GM12878 (cell line): Measurements from ENCODE around the gene NEK10. TPM values are rescaled to one million over a fixed set of nuclear protein-coding genes. Genes with fewer than 3 reads are reported as not detected.

Experiments
- ATAC-seq: fragments of 200-7000 bp; cut with Tn5 transposase; 3 replicates; pipeline ENCODE4 v1.9.1; 2020; ENCODE audit warnings: mild to moderate bottlenecking, moderate library complexity
- BruUV-seq: library from RNA; stranded (reverse); fragments of 400-500 nt; replicated peaks from 2 replicates; lab custom pipeline; 2021; lab: Mats Ljungman, UMichigan
- CTCF ChIA-PET: fragments of 300-600 bp; sonication (Branson Sonifier 250); formaldehyde crosslinking; extraction: SDS; loops from one replicate; lab custom pipeline; 2021; ENCODE audit warnings: inconsistent platforms; lab: Yijun Ruan, JAX
- POLR2A ChIA-PET: fragments of 350-600 bp; formaldehyde crosslinking; extraction: SDS; loops from one replicate; lab custom pipeline; 2021; ENCODE audit warnings: inconsistent platforms; lab: Charles Lee
- RAD21 ChIA-PET: fragments of 300-600 bp; sonication (Branson Sonifier 250); formaldehyde crosslinking; loops from one replicate; lab custom pipeline; 2023; ENCODE audit warnings: antibody characterized with exemption; ENCODE audit not compliant: unreplicated experiment; lab: Charles Lee
- SMC1A ChIA-PET: fragments of 300-600 bp; sonication (Branson Sonifier 250); formaldehyde crosslinking; loops from one replicate; lab custom pipeline; 2023; ENCODE audit not compliant: unreplicated experiment, uncharacterized antibody; lab: Charles Lee
- DNase-seq: peaks from one replicate; pipeline ENCODE4 v3.0.0-alpha.2; 2011; ENCODE audit warnings: low read depth, low spot score
- FAIRE-seq: peaks from 3 replicates; lab custom pipeline; 2011; peaks lifted over from hg19 to GRCh38; lab: Jason Lieb, UNC
- H2AFZ ChIP-seq: 2 replicates; pipeline ENCODE4 v1.6.0; 2011; ENCODE audit warnings: low read depth, low read length, control low read depth; ENCODE audit not compliant: control insufficient read depth
- H3K27ac ChIP-seq: 2 replicates; pipeline ENCODE4 v1.5.1; 2011; ENCODE audit warnings: control low read depth; ENCODE audit not compliant: control insufficient read depth, insufficient read depth
- H3K27me3 ChIP-seq, 2 experiments: replicated peaks in 1 of 2; 2 replicates each; pipeline versions ENCODE4 v1.6.0 to v1.6.1; 2011; ENCODE audit warnings: low read length in 1 of 2; ENCODE audit not compliant: control insufficient read depth in 2 of 2, insufficient read depth in 2 of 2
- H3K36me3 ChIP-seq, 2 experiments: 2 replicates each; pipeline ENCODE4 v1.5.1; 2011; ENCODE audit warnings: low read length in 1 of 2; ENCODE audit not compliant: control insufficient read depth in 2 of 2, insufficient read depth in 2 of 2
- H3K4me1 ChIP-seq: 2 replicates; pipeline ENCODE4 v1.6.1; 2011; ENCODE audit warnings: mild to moderate bottlenecking, low read length, moderate library complexity, mixed read lengths; ENCODE audit not compliant: control insufficient read depth, insufficient read depth
- H3K4me2 ChIP-seq: 2 replicates; pipeline ENCODE4 v1.6.0; 2011; ENCODE audit warnings: control low read depth; ENCODE audit not compliant: control insufficient read depth, insufficient read depth
- H3K4me3 ChIP-seq: fragments of 200-600 bp; sonication (generic); 2 replicates; pipeline ENCODE4 v1.5.1; 2016
- H3K79me2 ChIP-seq: 2 replicates; pipeline ENCODE4 v1.6.0; 2011; ENCODE audit warnings: low read length; ENCODE audit not compliant: control insufficient read depth, insufficient read depth
- H3K9ac ChIP-seq: 2 replicates; pipeline ENCODE4 v1.8.0; 2011; ENCODE audit warnings: low read length, control low read depth, mixed read lengths; ENCODE audit not compliant: control insufficient read depth, insufficient read depth
- H3K9me3 ChIP-seq: replicated peaks from 3 replicates; pipeline ENCODE4 v1.5.1; 2011; ENCODE audit warnings: mild to moderate bottlenecking, low read length; ENCODE audit not compliant: control insufficient read depth, insufficient read depth
- H4K20me1 ChIP-seq: 2 replicates; pipeline ENCODE4 v1.6.0; 2011; ENCODE audit not compliant: control insufficient read depth, insufficient read depth
- ASH2L ChIP-seq: fragments of 300-600, 200-600 bp; sonication (generic); IDR thresholded peaks from 2 replicates; pipeline ENCODE4 v1.6.1; 2017; ENCODE audit warnings: low read depth, mild to moderate bottlenecking, borderline replicate concordance
- ATF7 ChIP-seq: fragments of 450-650 bp; IDR thresholded peaks from 2 replicates; pipeline ENCODE4 v1.6.1; 2016; ENCODE audit warnings: low read depth, mild to moderate bottlenecking
- CREB1 ChIP-seq: IDR thresholded peaks from 2 replicates; pipeline ENCODE4 v1.6.1; 2012; ENCODE audit warnings: low read depth, mild to moderate bottlenecking, inconsistent platforms
- EED ChIP-seq: sonication (generic); IDR thresholded peaks from 2 replicates; pipeline ENCODE4 v1.6.1; 2016; ENCODE audit warnings: antibody characterized with exemption, low read depth
- ETV6 ChIP-seq, 2 experiments: fragments of 450-650 bp in 1 of 2; IDR thresholded peaks in 1 of 2; conservative IDR thresholded peaks in 1 of 2; 2 replicates each; pipeline ENCODE4 v1.6.1; 2014; ENCODE audit warnings: antibody characterized with exemption in 1 of 2, borderline replicate concordance in 1 of 2, low read depth in 1 of 2, mild to moderate bottlenecking in 1 of 2, moderate library complexity in 1 of 2
- HDAC6 ChIP-seq: fragments of 200-600 bp; sonication (generic); IDR thresholded peaks from one replicate; pipeline ENCODE4 v1.8.0; 2017; ENCODE audit warnings: antibody characterized with exemption; ENCODE audit not compliant: unreplicated experiment
- KAT2A ChIP-seq: conservative IDR thresholded peaks from 2 replicates; pipeline ENCODE4 v1.6.1; 2011; ENCODE audit warnings: low read depth, low read length; ENCODE audit not compliant: control insufficient read depth
- NRF1 ChIP-seq: conservative IDR thresholded peaks from 2 replicates; pipeline ENCODE4 v1.6.1; 2011; ENCODE audit warnings: mild to moderate bottlenecking, low read depth, low read length, improper control_type of control experiment
- PML ChIP-seq: IDR thresholded peaks from 2 replicates; pipeline ENCODE4 v1.6.1; 2012; ENCODE audit warnings: low read length, inconsistent platforms
- POLR2AphosphoS2 ChIP-seq: IDR thresholded peaks from 2 replicates; pipeline ENCODE4 v1.6.1; 2011; ENCODE audit warnings: low read depth, mild to moderate bottlenecking, low read length, improper control_type of control experiment, moderate library complexity
- RUNX3 ChIP-seq: IDR thresholded peaks from 2 replicates; pipeline ENCODE4 v1.6.1; 2012; ENCODE audit warnings: low read length, inconsistent platforms
- SMAD1 ChIP-seq: fragments of 450-650 bp; IDR thresholded peaks from 2 replicates; pipeline ENCODE4 v1.6.1; 2018; ENCODE audit warnings: mild to moderate bottlenecking, low read depth; ENCODE audit not compliant: partially characterized antibody
- TAF1 ChIP-seq: IDR thresholded peaks from 2 replicates; pipeline ENCODE4 v1.6.1; 2011; ENCODE audit warnings: mild to moderate bottlenecking, low read depth, low read length, borderline replicate concordance
- USF2 ChIP-seq: IDR thresholded peaks from 2 replicates; pipeline ENCODE4 v1.6.1; 2011; ENCODE audit warnings: low read depth, low read length, improper control_type of control experiment, borderline replicate concordance
- YBX1 ChIP-seq: fragments of 450-650 bp; IDR thresholded peaks from 2 replicates; pipeline ENCODE4 v1.6.1; 2016; ENCODE audit warnings: antibody characterized with exemption
- ZNF24 ChIP-seq: fragments of 450-650 bp; IDR thresholded peaks from 2 replicates; pipeline ENCODE4 v1.6.1; 2017; ENCODE audit warnings: antibody characterized with exemption, mild to moderate bottlenecking
- WGBS: methylation state at CpG from one replicate; pipeline ENCODE4 v1.1.6; 2016; ENCODE audit warnings: low lambda C conversion rate; ENCODE audit not compliant: insufficient replicate concordance, insufficient coverage; ENCODE audit errors: missing lambda C conversion rate; 5-methylcytosine and 5-hydroxymethylcytosine counted together
- in situ Hi-C: fragments of 300-500 bp; cut with MboI; formaldehyde crosslinking; loops from 9 replicates; pipeline ENCODE4 v1.14.3; 2018; ENCODE audit warnings: mixed read lengths
- intact Hi-C: fragments of 100-400 bp; cut with micrococcal nuclease; formaldehyde crosslinking; loops from one replicate; pipeline ENCODE4 v1.14.2; 2022; ENCODE audit not compliant: unreplicated experiment
- polyA plus RNA-seq, 11 experiments: library from polyadenylated mRNA; depleted of rRNA in 4 of 11; unstranded in 6 of 11; stranded (reverse) in 5 of 11; fragments of >200 nt; fragmentation: Nextera tagmentation in 4 of 11; fragmentation: Illumina TruSeq in 1 of 11; extraction: Ambion mirVana in 4 of 11; extraction: Trizol in 1 of 11; gene quantifications; 1 replicate in 1 of 11; 2 replicates in 10 of 11; pipeline versions ENCODE4 v1.2.1 to v1.2.3, GENCODE V29; 2011 to 2016; ENCODE audit warnings: inconsistent platforms in 2 of 11, missing spikeins in 2 of 11, low read depth in 1 of 11
- total RNA-seq, 4 experiments: library from RNA; depleted of rRNA in 3 of 4; stranded (reverse); fragments of >200 nt in 3 of 4; fragmentation: Illumina TruSeq in 1 of 4; extraction: Trizol in 1 of 4; gene quantifications; 2 replicates each; pipeline versions ENCODE4 v1.2.1 to v1.2.3, GENCODE V29; 2013 to 2021
- TF ChIP-seq, protein P1 (sequence below): IDR thresholded peaks from 2 replicates; pipeline ENCODE4 v1.6.1; 2011; ENCODE audit warnings: borderline replicate concordance, low read depth, mild to moderate bottlenecking, moderate library complexity, mixed read lengths, low read length; ENCODE audit not compliant: insufficient read depth; ENCODE audit errors: extremely low read length
- TF ChIP-seq, protein P2 (sequence below): fragments of 450-650 bp; IDR thresholded peaks from 2 replicates; pipeline ENCODE4 v1.6.1; 2016; ENCODE audit warnings: mild to moderate bottlenecking

NEK10 gene
- total and polyA plus RNA-seq, 10 of the 15 experiments (the other 5 are each of a cell fraction or from before 2014, with no cell fraction given) = 0.06 to 0.40 (median 0.16) TPM; not detected in 2

DNA sequence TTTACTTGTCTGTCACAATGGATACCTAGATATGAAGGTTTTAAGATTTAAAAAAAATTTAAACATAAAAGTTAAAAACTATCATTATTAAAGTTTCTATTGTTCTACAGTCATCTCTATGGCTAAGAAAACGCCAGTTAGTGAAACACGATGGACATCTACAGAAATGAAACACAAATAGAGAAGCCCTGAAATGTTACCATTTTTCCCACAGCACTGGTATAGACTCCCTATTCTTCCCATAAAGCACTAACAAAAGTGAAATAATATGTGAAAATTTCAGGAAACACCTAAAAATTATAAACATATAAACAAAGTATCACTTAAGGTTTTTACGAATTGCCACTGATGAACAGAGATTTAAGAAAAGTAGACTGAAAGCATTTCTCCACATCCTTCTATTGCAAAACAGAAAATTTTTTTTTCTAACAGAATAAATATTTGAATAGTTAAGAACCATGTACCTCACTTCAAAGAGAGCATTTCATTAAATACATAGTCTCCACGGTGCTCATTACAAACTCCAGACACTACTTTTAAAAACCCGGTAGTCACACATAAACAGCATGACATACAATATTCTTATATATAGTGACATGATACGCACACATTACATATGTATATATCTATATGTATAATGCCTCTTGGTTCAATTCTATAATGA, 7.1 kb upstream of the NEK10 start (continued):
- no peak for TF ChIP-seq ATF7
- no peak for TF ChIP-seq PML
- TF ChIP-seq, protein P1, sequence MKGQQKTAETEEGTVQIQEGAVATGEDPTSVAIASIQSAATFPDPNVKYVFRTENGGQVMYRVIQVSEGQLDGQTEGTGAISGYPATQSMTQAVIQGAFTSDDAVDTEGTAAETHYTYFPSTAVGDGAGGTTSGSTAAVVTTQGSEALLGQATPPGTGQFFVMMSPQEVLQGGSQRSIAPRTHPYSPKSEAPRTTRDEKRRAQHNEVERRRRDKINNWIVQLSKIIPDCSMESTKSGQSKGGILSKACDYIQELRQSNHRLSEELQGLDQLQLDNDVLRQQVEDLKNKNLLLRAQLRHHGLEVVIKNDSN = no peak

- CTCF ChIA-PET = interaction anchor here (0.9 to 1.8 kb wide), 3 partner anchors 8 to 48 kb away, joined by 4 to 5 read pairs (median 5); no protein-coding TSS in a partner anchor
- no peak for FAIRE-seq
Observed at GRCh38 chr3:27366062-27366591, 3.1 kb downstream of the NEK10 start.

More at GRCh38 chr3:27366062-27366591, 3.1 kb downstream of the NEK10 start:
- SMC1A ChIA-PET = interaction anchor here (0.8 to 3.2 kb wide), 5 partner anchors 8 to 315 kb away, joined by 3 to 16 read pairs (median 5); no protein-coding TSS in a partner anchor
- TF ChIP-seq POLR2AphosphoS2 = no peak
- TF ChIP-seq, protein P2, sequence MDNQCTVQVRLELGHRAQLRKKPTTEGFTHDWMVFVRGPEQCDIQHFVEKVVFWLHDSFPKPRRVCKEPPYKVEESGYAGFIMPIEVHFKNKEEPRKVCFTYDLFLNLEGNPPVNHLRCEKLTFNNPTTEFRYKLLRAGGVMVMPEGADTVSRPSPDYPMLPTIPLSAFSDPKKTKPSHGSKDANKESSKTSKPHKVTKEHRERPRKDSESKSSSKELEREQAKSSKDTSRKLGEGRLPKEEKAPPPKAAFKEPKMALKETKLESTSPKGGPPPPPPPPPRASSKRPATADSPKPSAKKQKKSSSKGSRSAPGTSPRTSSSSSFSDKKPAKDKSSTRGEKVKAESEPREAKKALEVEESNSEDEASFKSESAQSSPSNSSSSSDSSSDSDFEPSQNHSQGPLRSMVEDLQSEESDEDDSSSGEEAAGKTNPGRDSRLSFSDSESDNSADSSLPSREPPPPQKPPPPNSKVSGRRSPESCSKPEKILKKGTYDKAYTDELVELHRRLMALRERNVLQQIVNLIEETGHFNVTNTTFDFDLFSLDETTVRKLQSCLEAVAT = no peak
- TF ChIP-seq EED = no peak
- no peak for TF ChIP-seq YBX1
- no peak for TF ChIP-seq SMAD1
- TF ChIP-seq NRF1 = no peak
- no peak for TF ChIP-seq RUNX3
- no peak for TF ChIP-seq CREB1
- TF ChIP-seq ASH2L = no peak
- no peak for TF ChIP-seq HDAC6
- TF ChIP-seq USF2 = no peak
- TF ChIP-seq ETV6 (conservative IDR thresholded peaks at IDR 0.05 in 1 of 2, IDR thresholded peaks at IDR 0.05 in 1 of 2; ENCODE audit: borderline replicate concordance in 1 of 2, low read depth in 1 of 2) = no peak
- no peak for TF ChIP-seq ZNF24
- no peak for TF ChIP-seq KAT2A
- no peak for TF ChIP-seq TAF1
- Histone ChIP-seq H3K79me2 (no peaks in the 10 kb centered on the region), H3K27me3 (no peaks in the 10 kb centered on the region), H3K4me3 (no peak overlapping the region), H3K4me1 (no peaks in the 10 kb centered on the region), H3K4me2 (no peak overlapping the region), H2AFZ (no peak overlapping the region), H4K20me1 (no peaks in the 10 kb centered on the region), H3K27ac (no peak overlapping the region), H3K9ac (no peak overlapping the region), H3K9me3 (no peaks in the 10 kb centered on the region), H3K36me3 (no peaks in the 10 kb centered on the region)
- POLR2A ChIA-PET = interaction anchor here (0.7 kb wide), 1 partner anchor 598 kb away, joined by 6 read pairs; no protein-coding TSS in a partner anchor
- DNase-seq (no peak), ATAC-seq (no peak)
- 50% methylated on average over 1 of the region's 1 CpG for WGBS
- RAD21 ChIA-PET = interaction anchor here (0.6 to 0.7 kb wide), 4 partner anchors 9 to 360 kb away, joined by 3 to 4 read pairs (median 3); no protein-coding TSS in a partner anchor
- intact Hi-C loops = no loop called here
- BruUV-seq = no TSS peak
- in situ Hi-C loops = no loop called here
